Astrocyte (in vitro differentiated cells and primary cell): ENCODE data around the gene ATP1A1. TPM values are rescaled to one million over a fixed set of nuclear protein-coding genes. Genes with fewer than 3 reads are reported as not detected.
A peak's percentile ranks its signal among the peaks of the same experiment; 100 is the strongest.

Source experiments
- DNase-seq: peaks from one replicate; pipeline ENCODE4 v3.0.0-alpha.2; 2010; ENCODE audit warnings: low read depth
- FAIRE-seq: peaks from 2 replicates; lab custom pipeline; 2011; peaks lifted over from hg19 to GRCh38; lab: Jason Lieb, UNC
- H2AFZ ChIP-seq: 2 replicates; pipeline ENCODE4 v1.6.0; 2012; ENCODE audit warnings: low read depth, low read length, inconsistent platforms
- H3K27ac ChIP-seq: 2 replicates; pipeline ENCODE4 v1.5.1; 2011; ENCODE audit warnings: low read depth, low read length, inconsistent platforms
- H3K27me3 ChIP-seq: 2 replicates; pipeline ENCODE4 v1.6.0; 2011; ENCODE audit warnings: low read length, inconsistent platforms; ENCODE audit not compliant: insufficient read depth
- H3K36me3 ChIP-seq: 2 replicates; pipeline ENCODE4 v1.5.1; 2011; ENCODE audit warnings: low read length, inconsistent platforms; ENCODE audit not compliant: insufficient read depth
- H3K4me1 ChIP-seq: 2 replicates; pipeline ENCODE4 v1.5.1; 2011; ENCODE audit warnings: low read length, inconsistent platforms; ENCODE audit not compliant: insufficient read depth
- H3K4me2 ChIP-seq: 2 replicates; pipeline ENCODE4 v1.6.0; 2012; ENCODE audit warnings: low read length, inconsistent platforms
- H3K4me3 ChIP-seq: 2 replicates; pipeline ENCODE4 v1.5.1; 2011; ENCODE audit warnings: low read depth, mild to moderate bottlenecking, low read length, inconsistent platforms; ENCODE audit not compliant: insufficient read depth
- H3K79me2 ChIP-seq: 2 replicates; pipeline ENCODE4 v1.6.0; 2012; ENCODE audit warnings: mild to moderate bottlenecking, low read length, inconsistent platforms; ENCODE audit not compliant: insufficient read depth
- H3K9ac ChIP-seq: 2 replicates; pipeline ENCODE4 v1.6.0; 2012; ENCODE audit warnings: mild to moderate bottlenecking, low read length, inconsistent platforms
- H3K9me3 ChIP-seq: 2 replicates; pipeline ENCODE4 v1.5.1; 2012; ENCODE audit warnings: low read depth, mild to moderate bottlenecking, low read length, inconsistent platforms; ENCODE audit not compliant: insufficient read depth
- H4K20me1 ChIP-seq: 2 replicates; pipeline ENCODE4 v1.6.0; 2012; ENCODE audit warnings: low read length, inconsistent platforms; ENCODE audit not compliant: insufficient read depth
- H3K27ac Mint-ChIP-seq: one replicate; pipeline ENCODE4 v1.8.0; 2021; ENCODE audit warnings: mild to moderate bottlenecking, mixed read lengths; ENCODE audit not compliant: unreplicated experiment
- H3K27me3 Mint-ChIP-seq: one replicate; pipeline ENCODE4 v1.8.0; 2021; ENCODE audit warnings: low read depth, mixed read lengths; ENCODE audit not compliant: unreplicated experiment
- H3K36me3 Mint-ChIP-seq: one replicate; pipeline ENCODE4 v1.8.0; 2021; ENCODE audit warnings: low read depth, mixed read lengths; ENCODE audit not compliant: unreplicated experiment
- H3K4me1 Mint-ChIP-seq: one replicate; pipeline ENCODE4 v1.8.0; 2021; ENCODE audit warnings: low read depth, mixed read lengths; ENCODE audit not compliant: unreplicated experiment
- H3K4me3 Mint-ChIP-seq: one replicate; pipeline ENCODE4 v1.8.0; 2021; ENCODE audit warnings: mild to moderate bottlenecking, moderate library complexity, mixed read lengths; ENCODE audit not compliant: unreplicated experiment
- H3K9me3 Mint-ChIP-seq: one replicate; pipeline ENCODE4 v1.8.0; 2021; ENCODE audit warnings: mild to moderate bottlenecking, mixed read lengths; ENCODE audit not compliant: unreplicated experiment
- EZH2 ChIP-seq: IDR thresholded peaks from 2 replicates; pipeline ENCODE4 v1.6.1; 2012; ENCODE audit warnings: mild to moderate bottlenecking, low read length, inconsistent platforms; ENCODE audit not compliant: insufficient read depth
- total RNA-seq: library from RNA; stranded (reverse); gene quantifications from 2 replicates; pipeline ENCODE4 v1.2.1, GENCODE V29; 2021
- TF ChIP-seq, protein P1 (sequence below): IDR thresholded peaks from 2 replicates; pipeline ENCODE4 v1.5.1; 2011; ENCODE audit warnings: low read depth, mild to moderate bottlenecking, inconsistent platforms, low read length, moderate library complexity; ENCODE audit not compliant: insufficient read depth

ATP1A1 gene
- total RNA-seq, 1 donor from 2014 or later, result 317 TPM

DNA sequence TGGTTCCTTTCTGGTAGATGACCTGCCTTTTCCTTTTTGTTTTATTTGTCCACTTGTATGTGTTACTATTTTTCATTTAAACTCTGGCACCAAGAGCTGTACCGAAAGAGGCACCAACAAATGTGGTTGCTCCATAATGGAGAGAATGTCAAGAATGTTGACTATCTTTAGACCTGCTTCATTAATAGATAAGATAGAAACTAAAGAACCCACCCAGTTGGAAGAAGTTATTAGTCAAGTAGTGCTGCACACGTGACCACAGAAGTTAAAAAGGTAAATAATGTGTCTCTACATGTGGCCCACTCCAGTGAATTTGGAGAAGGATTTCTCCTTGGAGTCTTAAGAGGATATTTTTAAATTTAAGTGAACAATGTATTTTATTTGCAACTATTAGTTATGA is 9.3 kb downstream of the ATP1A1 start:
- no peak overlapping the region for H3K4me3 ChIP-seq
- no peaks in the 10 kb centered on the region for H3K9me3 ChIP-seq
- H3K4me1 ChIP-seq, result peaks cover 28% of the 10 kb centered on the region
- no peak overlapping the region for H3K9ac ChIP-seq
- H4K20me1 ChIP-seq, result peaks cover 77% of the 10 kb centered on the region
- FAIRE-seq (no peak), DNase-seq (peak; percentile 71)
- Mint-ChIP-seq H3K4me3 (peak overlapping the region; percentile 47), H3K27me3 (no peaks in the 10 kb centered on the region), H3K36me3 (peaks cover 2% of the 10 kb centered on the region), H3K27ac (no peak overlapping the region), H3K4me1 (peaks cover 61% of the 10 kb centered on the region), H3K9me3 (no peaks in the 10 kb centered on the region)
- no peaks in the 10 kb centered on the region for H3K27me3 ChIP-seq
- H3K36me3 ChIP-seq, result peaks cover 16% of the 10 kb centered on the region
- H3K79me2 ChIP-seq, result peaks cover 73% of the 10 kb centered on the region
- no peak overlapping the region for H3K27ac ChIP-seq
- H3K4me2 ChIP-seq, result peak overlapping the region; percentile 4
- TF ChIP-seq EZH2, result no peak
- TF ChIP-seq, protein P1, sequence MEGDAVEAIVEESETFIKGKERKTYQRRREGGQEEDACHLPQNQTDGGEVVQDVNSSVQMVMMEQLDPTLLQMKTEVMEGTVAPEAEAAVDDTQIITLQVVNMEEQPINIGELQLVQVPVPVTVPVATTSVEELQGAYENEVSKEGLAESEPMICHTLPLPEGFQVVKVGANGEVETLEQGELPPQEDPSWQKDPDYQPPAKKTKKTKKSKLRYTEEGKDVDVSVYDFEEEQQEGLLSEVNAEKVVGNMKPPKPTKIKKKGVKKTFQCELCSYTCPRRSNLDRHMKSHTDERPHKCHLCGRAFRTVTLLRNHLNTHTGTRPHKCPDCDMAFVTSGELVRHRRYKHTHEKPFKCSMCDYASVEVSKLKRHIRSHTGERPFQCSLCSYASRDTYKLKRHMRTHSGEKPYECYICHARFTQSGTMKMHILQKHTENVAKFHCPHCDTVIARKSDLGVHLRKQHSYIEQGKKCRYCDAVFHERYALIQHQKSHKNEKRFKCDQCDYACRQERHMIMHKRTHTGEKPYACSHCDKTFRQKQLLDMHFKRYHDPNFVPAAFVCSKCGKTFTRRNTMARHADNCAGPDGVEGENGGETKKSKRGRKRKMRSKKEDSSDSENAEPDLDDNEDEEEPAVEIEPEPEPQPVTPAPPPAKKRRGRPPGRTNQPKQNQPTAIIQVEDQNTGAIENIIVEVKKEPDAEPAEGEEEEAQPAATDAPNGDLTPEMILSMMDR, result no peak
- H2AFZ ChIP-seq, result no peak overlapping the region

DNA sequence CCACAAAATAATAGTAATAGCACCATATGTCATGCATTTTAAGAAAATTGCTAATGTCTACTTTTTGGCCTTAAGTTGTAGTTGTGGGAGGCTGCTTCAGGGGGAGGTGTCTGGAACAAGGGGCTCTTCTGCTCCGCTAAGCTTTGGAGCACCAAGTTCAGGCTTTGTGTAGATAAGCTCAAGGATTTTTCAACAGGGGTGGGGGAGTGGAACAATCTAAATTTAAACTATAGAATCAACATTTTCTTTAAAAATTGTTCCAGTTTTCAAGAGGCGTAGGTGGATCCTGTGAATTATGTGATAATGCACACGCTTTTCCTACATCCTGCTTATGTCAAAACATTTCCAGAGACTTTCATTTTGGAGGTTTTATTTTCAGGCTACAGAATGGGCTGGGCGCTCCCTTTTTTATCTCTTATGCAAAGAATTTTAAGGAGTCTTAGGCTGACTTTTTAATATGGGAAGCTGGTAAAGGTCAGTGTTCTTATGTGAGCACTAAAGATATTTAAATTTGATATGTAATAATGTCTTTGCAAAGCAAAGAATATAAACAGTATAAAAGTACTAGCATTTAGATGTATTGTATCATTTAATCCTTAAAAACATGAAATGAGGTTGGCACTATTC is 9.9 kb downstream of the ATP1A1 start:
- TF ChIP-seq EZH2, result no peak
- TF ChIP-seq, protein P1, result no peak
- H3K27me3 Mint-ChIP-seq, result no peaks in the 10 kb centered on the region
- Histone ChIP-seq H3K4me3 (no peak overlapping the region), H2AFZ (no peak overlapping the region), H3K4me1 (peaks cover 23% of the 10 kb centered on the region), H3K9me3 (no peaks in the 10 kb centered on the region), H3K36me3 (peaks cover 22% of the 10 kb centered on the region), H3K4me2 (no peak overlapping the region), H3K9ac (no peak overlapping the region), H4K20me1 (peaks cover 73% of the 10 kb centered on the region), H3K27me3 (no peaks in the 10 kb centered on the region), H3K27ac (no peak overlapping the region), H3K79me2 (peaks cover 69% of the 10 kb centered on the region)
- no peak overlapping the region for H3K27ac Mint-ChIP-seq
- no peak for DNase-seq
- H3K36me3 Mint-ChIP-seq, result peaks cover 8% of the 10 kb centered on the region
- no peaks in the 10 kb centered on the region for H3K9me3 Mint-ChIP-seq
- peak overlapping the region; percentile 47 for H3K4me3 Mint-ChIP-seq
- FAIRE-seq, result no peak
- peaks cover 55% of the 10 kb centered on the region for H3K4me1 Mint-ChIP-seq

DNA sequence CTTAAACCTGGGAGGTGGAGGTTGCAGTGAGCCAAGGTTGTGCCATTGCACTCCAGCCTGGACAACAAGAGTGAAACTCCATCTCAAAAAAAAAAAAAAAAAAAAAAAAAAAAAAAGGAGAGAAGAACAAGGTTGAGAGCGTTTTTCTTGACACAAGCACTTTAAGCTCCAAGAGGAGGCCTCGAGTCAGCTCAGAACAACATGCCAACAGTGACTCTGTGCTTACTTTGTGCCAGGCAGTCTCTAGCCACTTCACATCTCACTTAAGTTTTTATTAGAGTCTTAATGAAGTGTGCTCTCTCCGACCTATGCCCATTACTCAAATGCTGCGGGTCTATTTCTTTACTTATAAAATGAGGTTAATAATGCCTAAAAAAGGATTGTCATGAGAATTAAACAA is 13.0 kb downstream of the ATP1A1 start:
- Mint-ChIP-seq H3K27ac (no peak overlapping the region), H3K36me3 (peaks cover 17% of the 10 kb centered on the region), H3K4me1 (peaks cover 35% of the 10 kb centered on the region), H3K27me3 (no peaks in the 10 kb centered on the region), H3K4me3 (peak overlapping the region; percentile 48), H3K9me3 (no peaks in the 10 kb centered on the region)
- Histone ChIP-seq H3K4me1 (peaks cover 7% of the 10 kb centered on the region), H3K79me2 (peaks cover 39% of the 10 kb centered on the region), H4K20me1 (peaks cover 53% of the 10 kb centered on the region), H3K4me3 (no peak overlapping the region), H2AFZ (no peak overlapping the region), H3K4me2 (no peak overlapping the region), H3K9me3 (no peaks in the 10 kb centered on the region), H3K27ac (no peak overlapping the region), H3K27me3 (no peaks in the 10 kb centered on the region), H3K36me3 (peaks cover 53% of the 10 kb centered on the region), H3K9ac (no peak overlapping the region)
- FAIRE-seq, result no peak
- DNase-seq, result no peak
- TF ChIP-seq, protein P1, result no peak
- no peak for TF ChIP-seq EZH2
